BE2C (cell line): ENCODE measurements around the gene PLP2.

Experiments
- DNase-seq: peaks from one replicate; pipeline ENCODE4 v3.0.0-alpha.2; 2020
- H3K27me3 ChIP-seq: fragments of 250-450 bp; sonication (Bioruptor Pico); 2 replicates; pipeline ENCODE4 v1.5.1; 2020; ENCODE audit warnings: mild to moderate bottlenecking
- H3K36me3 ChIP-seq: fragments of 250-450 bp; sonication (Bioruptor Pico); 2 replicates; pipeline ENCODE4 v1.5.1; 2020; ENCODE audit warnings: mild to moderate bottlenecking
- H3K4me1 ChIP-seq: fragments of 250-450 bp; sonication (Bioruptor Pico); 2 replicates; pipeline ENCODE4 v1.5.1; 2020
- H3K4me3 ChIP-seq: 2 replicates; pipeline ENCODE4 v1.5.1; 2011; ENCODE audit warnings: low read depth, low read length
- H3K9me3 ChIP-seq: fragments of 250-450 bp; sonication (Bioruptor Pico); 2 replicates; pipeline ENCODE4 v1.5.1; 2020
- CTCF ChIP-seq: IDR thresholded peaks from 2 replicates; pipeline ENCODE4 v1.5.1; 2012; ENCODE audit warnings: mild to moderate bottlenecking, low read depth, low read length

PLP2 gene

GRCh38 chrX:49189606-49190005 lies 17.9 kb downstream of the PLP2 start:
- no peaks in the 10 kb centered on the region; the same call in 1 of the 2 replicates for H3K36me3 ChIP-seq
- no peak for TF ChIP-seq CTCF
- DNase-seq: no peak
- no peaks in the 10 kb centered on the region for H3K27me3 ChIP-seq
- H3K9me3 ChIP-seq: no peaks in the 10 kb centered on the region
- no peaks in the 10 kb centered on the region for H3K4me1 ChIP-seq
- no peak overlapping the region for H3K4me3 ChIP-seq

- Histone ChIP-seq H3K4me1 (no peaks in the 10 kb centered on the region), H3K9me3 (no peaks in the 10 kb centered on the region)
- TF ChIP-seq CTCF: no peak
Measured at GRCh38 chrX:49190821-49191573, 19.3 kb downstream of the PLP2 start.

GRCh38 chrX:49191574-49192011 lies 19.9 kb downstream of the PLP2 start:
- no peak for TF ChIP-seq CTCF
- DNase-seq: no peak
- Histone ChIP-seq H3K36me3 (no peaks in the 10 kb centered on the region; the same call in 1 of the 2 replicates), H3K9me3 (no peaks in the 10 kb centered on the region), H3K27me3 (no peaks in the 10 kb centered on the region), H3K4me1 (no peaks in the 10 kb centered on the region), H3K4me3 (peak overlapping the region; percentile 68)

More at GRCh38 chrX:49190821-49191573, 19.3 kb downstream of the PLP2 start:
- H3K4me3 ChIP-seq: peak overlapping the region; percentile 68
- peak; percentile 89 for DNase-seq
- no peaks in the 10 kb centered on the region; the same call in 1 of the 2 replicates for H3K36me3 ChIP-seq
- no peaks in the 10 kb centered on the region for H3K27me3 ChIP-seq

- peak; percentile 45 for DNase-seq
Measured at GRCh38 chrX:49192722-49193328, 21.1 kb downstream of the PLP2 start.

GRCh38 chrX:49193542-49193964 lies 21.9 kb downstream of the PLP2 start:
- H3K4me3 ChIP-seq: no peak overlapping the region
- DNase-seq: no peak
- no peaks in the 10 kb centered on the region for H3K9me3 ChIP-seq
- no peak for TF ChIP-seq CTCF
- no peaks in the 10 kb centered on the region; the same call in 1 of the 2 replicates for H3K36me3 ChIP-seq
- H3K4me1 ChIP-seq: no peaks in the 10 kb centered on the region
- H3K27me3 ChIP-seq: no peaks in the 10 kb centered on the region

More at GRCh38 chrX:49192722-49193328, 21.1 kb downstream of the PLP2 start:
- peak; percentile 74 for TF ChIP-seq CTCF
- Histone ChIP-seq H3K9me3 (no peaks in the 10 kb centered on the region), H3K4me3 (no peak overlapping the region), H3K27me3 (no peaks in the 10 kb centered on the region), H3K36me3 (no peaks in the 10 kb centered on the region; the same call in 1 of the 2 replicates), H3K4me1 (no peaks in the 10 kb centered on the region)
